GM18520 (cell line): ENCODE data around the gene CLK3.
"Not testable (repeated sequence)": the region's sequence is repeated elsewhere in the genome, so short reads cannot be mapped to it uniquely, and the experiment has no call there.

Source experiments
- ATAC-seq: cut with Tn5 transposase; IDR thresholded peaks from one replicate; pipeline ENCODE4 v1.9.1; 2021; ENCODE audit not compliant: unreplicated experiment

CLK3 gene

DNA sequence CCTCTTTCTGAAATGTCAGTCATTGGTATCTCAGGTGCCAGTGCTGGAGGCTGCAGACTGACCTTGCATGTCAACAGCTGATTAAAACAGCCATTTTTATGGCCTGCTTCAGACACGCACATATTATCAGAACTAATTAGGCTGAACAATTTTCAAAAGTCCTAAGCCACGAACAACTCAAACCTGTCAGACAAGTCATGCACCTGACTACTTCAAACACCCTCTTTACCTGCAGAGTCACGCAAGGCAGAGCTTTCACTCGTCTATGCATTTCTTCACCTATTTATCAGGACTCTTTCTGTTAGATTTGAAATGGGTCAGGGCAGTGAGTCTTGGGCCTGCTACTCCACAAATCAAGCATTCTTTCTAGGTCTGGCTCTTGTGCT lies 26.7 kb downstream of the CLK3 start:
- ATAC-seq: no peak

DNA sequence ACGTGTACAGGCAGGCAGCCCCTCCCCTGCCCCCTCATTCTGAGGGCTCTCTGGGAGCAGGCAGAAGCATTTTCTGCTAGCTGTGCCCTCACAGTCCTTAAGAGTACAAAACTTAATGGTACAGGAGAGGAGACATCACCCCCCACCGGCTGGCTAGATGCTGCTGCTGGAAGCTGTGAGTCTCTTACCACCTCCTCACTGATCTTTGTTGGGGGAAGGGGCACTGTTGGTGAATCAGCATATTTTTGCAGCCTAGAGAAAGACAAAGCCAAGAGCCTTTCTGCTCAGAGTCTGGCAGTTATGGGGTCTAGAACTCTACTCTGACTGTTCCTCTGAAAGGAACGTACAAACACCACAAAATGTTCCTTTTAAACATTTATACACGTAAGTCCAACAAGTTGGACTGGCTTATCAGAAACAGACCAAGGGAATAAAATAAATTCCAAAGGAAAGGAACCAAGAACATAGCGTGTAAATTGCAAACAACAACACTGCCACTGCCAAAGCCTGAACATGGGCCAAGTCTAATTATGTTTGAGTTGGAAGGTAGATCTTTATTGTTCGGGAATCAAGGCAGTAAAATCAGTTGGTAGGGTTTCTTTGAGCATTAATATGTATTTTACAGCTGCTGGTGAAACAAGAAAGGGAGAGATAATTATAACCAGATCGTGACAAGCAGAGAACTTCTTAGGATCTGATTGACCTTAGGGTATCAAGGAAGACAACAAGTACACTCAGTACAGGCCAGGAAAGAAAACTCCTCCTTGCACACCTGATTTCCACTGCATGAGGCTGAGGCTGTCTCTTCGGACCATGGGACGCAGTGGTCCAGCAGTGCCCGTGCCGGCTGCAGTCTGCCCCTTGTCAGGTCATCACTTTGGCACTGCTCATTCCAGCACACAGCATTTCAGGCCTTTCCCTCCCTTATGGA lies 27.4 kb downstream of the CLK3 start:
- ATAC-seq: no peak

DNA sequence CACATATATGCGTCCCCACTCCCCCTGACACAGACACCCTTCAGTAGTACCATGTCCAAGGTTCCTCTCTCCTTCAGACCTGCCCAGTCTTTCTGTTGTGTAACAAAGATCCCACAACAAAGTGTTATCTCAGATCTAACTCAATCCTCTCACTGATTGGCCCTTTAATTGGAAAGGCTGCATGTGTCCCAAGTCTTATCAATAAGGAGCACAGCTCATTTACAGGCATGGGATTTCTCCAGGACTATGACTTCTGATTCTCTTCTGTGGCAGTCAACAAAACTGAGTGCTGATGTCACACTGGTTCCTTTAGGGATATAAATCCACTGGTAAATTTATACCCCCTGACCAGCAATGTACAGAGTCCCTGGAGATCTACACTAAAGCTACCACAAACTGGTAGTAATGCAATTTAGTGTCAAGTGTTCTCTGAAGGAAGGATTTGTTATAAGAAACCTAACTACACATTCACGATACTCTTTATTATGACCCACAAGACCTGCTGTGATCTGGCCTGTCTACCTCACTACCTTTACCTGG lies 28.1 kb downstream of the CLK3 start:
- no peak for ATAC-seq

DNA sequence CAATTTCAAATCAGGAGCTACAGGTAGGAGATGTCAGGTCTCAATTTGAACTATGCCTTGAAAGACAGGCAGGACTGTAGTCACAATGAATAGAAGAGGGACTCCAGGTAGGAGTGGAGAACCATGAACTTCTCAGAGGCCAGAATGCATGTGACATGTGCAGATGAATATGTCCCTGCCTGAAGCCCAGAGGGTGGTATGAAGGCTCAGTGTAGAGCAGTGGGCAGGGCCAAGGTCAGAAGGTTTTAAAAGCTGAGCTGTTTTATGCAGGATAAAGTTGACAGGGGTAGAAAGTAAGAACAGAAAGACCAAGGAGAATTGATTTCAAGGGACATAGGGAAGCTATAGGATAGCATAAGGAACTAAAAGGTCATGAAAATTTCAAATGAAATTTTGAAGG lies 30.8 kb downstream of the CLK3 start:
- no peak for ATAC-seq

DNA sequence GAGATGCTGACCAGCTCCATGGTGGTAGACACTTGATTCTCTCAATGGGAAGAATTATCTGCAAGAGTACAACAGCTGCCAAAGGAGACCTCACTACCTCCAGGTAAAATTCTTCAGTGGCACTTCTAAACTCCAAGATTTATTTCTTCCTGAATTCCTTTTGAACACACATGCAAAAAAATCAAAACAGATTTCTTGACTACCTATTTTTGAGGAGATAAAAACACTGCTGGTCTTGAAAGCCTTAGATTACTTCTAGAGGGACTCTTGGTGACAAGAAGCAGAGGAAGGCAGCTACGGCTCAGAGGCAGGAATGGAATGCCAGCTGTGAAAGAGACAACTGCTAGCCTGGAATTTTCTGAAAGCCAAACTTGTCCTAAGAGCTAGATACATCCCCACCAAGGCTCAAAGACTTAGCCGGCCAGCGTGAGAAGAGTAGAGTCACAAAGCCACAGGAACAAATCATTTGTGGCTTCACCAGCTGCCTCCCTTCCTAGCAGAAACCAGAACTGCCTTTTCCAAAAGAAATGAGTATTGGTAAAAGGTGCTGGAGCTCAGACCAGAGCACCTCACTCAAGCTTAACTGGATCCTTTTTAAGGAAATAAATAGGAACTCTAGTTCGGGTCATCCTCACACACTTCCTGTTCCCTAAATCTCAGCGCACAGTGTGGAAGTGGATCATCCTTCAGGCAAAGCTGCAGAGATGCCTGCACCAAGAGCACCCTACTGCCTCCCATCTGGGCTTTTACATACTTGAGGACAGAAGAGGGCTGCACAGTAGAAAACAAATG lies 32.6 kb downstream of the CLK3 start:
- ATAC-seq: no peak

DNA sequence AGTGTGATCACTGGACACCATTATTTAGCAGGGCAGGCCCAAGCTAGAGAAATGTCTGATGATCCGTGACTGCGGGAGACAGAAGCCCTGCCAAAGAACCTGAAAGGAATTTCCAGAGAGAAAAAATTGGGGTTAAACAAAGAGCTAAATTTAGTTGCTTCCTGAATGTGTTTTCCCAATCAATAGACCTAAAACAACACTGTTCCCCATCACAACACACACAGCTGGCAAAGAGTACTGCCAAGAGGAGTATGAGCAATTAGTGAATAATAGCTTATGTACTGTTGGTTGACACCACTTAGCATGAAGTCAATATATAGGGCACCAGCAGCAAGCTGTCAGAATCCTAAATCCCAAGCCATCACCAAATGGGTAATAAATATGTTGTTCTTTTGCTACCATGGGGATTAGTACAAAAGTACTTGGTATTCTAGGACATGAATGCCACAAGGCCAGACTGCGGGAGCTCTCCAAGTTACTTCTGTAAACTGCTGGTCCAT lies 35.7 kb downstream of the CLK3 start:
- ATAC-seq: no peak

DNA sequence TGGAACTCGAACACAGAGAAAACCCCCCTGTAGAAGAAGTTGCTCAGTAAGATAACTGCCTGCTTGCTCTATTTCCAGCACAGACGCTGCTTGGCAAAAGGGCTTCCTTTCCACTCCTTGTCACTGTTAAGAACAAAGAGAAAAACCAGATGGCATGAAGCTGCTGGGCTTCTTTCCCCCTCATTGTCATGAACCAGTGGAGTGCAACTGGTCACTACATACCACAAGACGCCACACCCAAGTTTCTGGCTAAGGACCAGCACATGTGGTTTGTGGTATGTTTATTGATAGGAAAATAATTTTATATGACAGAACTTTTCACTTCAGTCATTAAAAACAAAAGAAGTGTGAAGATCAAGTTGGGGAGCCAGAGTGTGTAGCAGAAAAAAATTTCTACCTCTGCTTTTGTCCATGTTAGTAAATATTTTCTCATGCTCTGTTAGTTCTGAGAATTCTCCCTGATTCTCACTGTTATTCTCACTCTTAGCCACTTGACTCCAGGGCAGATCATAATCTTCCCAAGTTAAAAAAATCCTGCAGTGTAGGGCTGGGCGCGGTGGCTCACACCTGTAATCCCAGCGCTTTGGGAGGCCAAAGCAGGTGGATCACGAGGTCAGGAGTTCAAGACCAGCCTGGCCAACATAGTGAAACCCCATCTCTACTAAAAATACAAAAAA lies 37.9 kb downstream of the CLK3 start:
- no peak for ATAC-seq

DNA sequence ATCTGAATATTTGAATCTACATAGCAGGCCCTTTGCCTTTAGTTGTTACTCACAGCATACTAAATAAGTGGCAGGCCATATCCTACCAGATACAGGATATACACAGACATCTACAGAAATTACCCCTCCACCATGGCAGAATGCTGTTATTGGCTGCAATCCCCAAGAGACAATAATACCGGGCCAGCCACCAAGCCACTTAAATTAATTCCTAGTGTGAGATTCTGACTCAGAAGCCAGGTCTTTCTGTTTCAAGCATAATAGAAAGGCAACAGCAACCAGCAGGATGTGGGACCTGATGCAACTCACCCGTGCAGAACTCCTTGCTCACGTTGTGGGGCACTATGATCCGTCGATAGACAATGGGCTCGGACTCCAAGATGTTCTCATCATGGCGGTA lies 39.8 kb downstream of the CLK3 start:
- ATAC-seq: no peak

DNA sequence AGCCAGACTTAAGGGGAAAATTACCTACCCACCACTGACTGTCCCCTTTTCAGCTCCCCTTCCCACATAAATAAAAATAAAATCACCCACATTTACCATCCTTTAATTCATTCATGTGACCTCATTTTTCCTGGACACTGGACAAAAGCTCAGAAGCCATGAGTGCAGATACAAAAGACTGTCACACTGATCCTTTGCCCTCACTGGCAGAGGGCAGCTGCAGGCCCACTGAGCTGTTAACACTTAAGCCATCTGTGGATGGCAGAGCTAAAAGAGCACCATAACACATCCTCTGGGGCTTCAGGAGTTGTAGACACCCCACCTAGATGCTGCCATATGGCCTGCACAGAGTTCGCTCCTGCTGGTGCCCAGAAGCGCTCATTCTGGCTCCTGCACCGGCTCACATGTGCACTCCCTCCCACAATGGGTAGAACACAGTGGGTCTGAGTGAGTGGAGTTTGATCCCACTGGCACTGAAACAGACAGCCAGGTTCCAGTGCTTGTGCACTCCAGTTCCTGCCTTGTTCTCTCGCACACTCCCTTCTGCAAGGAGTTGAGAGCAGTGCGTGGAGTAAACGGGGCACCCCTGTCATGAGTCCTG lies 41.4 kb downstream of the CLK3 start:
- no peak for ATAC-seq

DNA sequence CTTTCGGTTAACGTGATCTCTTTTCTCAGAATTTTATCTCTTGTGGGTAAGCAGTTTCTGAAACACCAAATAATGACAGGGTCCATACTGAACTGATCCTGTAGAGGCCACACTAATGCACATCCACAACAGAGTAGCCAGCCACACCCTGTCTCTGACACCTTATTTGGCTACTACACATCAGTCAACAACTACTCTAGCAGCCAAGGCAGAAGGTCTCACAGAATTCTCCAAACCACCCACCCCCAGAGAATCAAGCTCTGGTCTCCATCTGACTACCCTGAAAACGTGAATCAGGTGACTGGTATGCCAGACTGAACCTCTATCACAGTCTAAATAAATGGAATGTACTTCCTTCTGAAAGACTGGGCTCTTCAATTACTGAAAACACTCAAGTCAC lies 42.2 kb downstream of the CLK3 start:
- no peak for ATAC-seq

DNA sequence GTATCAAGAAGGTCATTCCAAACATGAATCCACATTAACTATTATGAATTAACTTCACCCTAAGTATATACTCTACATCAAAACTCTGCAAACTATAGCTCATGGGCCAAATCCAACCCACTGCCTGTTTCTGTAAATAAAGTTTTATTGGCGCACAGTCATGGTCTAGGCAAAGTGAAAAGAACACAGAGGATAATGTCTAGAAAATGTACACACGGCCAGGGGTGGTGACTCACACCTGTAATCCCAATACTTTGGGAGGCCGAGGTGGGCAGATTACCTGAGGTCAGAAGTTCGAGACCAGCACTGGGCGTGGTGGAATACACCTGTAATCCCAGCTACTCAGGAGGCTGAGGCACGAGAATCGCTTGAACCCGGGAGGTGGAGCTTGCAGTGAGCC lies 45.6 kb downstream of the CLK3 start:
- ATAC-seq: not testable (repeated sequence)

DNA sequence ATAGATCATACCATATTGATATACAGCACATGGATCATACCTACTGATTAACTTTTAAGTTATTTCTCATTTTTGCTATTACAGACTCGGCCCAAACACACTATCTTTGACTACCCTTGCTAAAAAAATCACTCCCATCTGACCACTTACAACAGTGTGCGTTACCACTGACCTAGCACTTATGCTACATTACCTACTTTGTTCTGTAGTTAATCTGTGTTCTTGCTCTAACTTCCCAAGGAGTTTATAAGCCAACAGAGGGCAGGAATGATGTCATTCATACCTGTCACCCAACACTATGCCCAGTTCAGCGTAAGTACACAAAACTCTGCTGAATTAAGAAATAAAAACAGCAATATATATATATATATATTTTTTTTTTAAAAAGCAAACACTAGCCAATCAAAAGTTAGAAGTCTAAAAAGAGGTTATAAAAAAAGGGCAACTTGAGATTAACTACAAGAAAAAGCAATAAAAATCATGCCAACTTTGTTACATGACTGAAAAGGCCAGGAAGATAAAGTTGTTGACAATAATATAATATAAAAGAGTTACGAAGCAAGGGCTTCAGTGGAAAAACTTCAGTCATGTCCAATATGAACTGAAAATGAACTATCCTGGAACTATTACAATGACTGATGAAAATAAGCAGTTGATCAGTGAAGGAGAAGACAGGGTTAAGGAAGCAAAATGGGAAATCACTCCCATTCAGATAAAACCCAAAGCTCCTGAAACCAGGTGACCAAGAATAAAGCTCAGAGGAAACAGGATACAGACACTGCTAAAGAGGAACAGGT lies 46.6 kb downstream of the CLK3 start:
- no peak for ATAC-seq

DNA sequence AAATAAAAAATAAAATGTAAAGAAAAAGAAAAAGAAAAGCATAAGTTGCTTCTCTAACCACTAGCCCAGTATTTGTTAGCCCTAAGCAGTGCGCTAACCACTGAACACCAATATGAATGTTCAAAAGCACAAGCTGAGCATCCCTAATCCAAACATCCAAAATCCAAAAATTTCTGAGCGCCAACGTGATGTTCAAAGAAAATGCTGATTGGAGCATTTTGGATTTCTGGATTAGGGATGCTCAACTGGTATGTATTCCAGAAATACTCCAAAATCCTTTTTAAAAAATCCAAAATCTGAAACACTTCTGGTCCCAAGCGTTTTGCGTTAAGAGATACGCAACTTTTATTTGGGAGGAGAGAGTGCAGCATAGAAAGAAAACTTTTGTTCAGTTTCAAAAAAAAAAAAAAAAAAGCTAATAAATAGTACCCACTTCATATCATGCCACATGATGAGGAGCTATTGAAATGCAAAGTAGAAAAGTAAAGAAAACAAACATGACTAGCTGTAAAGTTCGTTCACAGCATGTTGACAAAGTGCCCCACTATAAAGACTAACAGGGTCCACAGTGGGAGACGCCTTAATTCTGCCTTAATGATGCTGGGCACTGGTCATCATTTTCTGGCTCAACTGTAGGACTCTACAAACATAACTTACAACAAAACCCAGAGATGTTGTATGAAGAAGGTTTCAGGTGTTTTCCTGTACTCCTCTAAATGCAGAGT lies 47.8 kb downstream of the CLK3 start:
- ATAC-seq: no peak

DNA sequence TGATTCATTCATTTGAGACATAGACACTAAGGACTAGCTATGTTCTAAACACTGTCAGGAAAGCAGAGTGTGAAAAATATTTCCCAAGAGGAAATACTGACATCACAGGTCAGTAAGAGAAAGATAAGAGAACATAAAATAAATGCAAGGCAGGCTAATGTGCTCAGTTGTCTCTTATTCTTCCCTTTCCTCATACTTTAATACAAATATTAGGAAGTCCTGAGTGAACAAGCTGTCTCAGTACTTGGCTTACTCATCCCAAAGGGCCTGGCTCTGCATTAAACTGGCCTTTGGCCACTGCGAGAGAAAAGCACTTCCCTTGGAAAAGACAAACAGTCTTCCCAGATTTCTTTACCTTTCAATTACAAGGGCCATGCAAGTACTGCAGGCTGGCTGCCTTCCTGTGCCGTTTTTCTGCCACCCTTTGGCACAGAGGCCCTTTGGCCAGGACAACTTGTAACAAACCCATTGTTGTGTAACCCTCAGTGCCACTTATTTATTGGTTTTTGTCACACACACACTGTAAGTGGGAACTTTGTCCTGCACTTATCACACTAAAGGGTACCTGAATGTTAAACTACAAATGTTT lies 48.5 kb downstream of the CLK3 start:
- ATAC-seq: no peak

DNA sequence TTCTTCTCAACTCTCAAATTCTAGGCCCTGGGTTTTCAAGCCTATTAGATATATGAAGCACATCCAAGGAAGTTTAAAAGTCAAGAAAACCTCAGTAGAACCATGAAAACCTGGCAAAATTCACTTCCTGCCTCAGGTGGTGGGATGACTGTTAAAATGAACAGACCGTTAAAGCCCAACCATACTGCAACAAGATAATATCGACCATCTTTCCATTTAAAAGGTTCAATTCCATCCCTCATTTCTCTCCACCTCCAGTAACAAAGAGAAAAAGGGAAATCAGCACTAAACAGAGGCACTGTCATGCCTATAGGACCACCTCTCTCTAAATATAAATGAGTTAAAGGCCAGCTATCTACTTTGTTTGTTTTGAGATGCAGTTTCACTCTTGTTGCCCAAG lies 49.0 kb downstream of the CLK3 start:
- no peak for ATAC-seq

DNA sequence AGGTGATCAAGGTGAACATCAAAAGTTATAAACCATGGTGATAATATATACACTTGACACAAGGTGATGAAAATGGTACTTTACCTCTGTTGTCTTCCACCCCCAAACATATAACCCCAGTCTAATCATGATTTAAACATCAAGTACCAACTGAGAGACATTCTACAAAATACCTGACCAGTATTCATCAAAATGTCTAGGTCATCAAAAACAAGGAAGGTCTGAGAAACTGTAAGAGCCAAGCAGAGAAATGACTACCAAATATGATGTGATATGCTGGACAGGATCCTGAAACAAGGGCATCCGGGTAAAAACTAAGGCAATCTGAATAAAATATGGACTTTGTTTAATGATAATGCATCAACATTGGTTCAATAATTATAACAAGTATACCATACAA lies 52.3 kb downstream of the CLK3 start:
- ATAC-seq: no peak

DNA sequence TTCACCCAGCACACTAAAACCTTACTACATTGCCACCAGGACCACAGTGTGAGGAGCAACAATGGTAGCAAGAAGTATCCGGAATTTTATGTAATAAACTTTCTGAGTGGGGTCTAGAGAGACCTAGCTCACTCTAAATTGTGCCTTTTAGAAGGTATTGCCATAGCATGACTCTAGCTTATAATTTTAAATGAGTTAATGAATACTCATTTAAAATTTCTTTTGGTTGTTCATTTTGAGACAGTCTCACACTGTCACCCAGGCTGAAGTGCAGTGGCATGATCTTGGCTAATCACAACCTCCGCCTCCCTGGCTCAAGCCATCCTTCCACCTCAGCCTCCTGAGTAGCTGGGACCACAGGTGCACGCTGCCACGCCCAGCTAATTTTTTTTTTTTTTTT lies 54.0 kb downstream of the CLK3 start:
- ATAC-seq: no peak

DNA sequence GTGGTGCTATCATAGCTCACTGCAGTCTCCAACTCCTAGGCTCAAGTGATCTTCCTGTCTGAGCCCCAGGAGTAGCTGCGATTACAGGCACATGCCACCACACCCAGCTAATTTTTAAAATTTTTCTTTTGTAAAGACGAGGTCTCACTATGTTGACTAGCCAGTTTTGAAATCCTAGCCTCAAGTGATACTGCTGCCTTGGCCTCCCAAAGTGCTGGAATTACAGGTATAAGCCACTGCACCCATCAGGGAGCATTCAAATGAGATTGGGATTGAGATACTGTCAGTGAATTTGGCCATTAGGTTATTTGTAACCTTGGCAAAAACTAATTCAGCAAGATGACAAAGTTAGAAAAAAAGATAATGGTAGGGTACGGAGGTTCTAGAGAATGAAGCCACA lies 58.5 kb downstream of the CLK3 start:
- ATAC-seq: no peak

DNA sequence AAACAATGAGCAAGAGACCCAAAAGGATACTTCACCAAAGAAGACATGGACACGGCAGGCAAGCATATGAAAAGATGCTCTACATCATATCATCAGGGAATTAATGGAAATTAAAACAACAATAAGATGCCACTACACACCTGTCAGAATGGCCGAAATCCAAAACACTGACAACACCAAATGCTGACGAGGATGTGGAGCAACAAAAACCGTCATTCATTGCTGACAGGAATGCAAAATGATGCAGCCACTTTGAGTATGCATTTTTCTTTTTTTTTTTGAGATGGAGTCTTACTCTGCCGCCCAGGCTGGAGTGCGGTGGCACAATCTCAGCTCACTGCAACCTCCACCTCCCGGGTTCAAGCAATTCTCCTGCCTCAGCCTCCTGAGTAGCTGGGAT lies 61.2 kb downstream of the CLK3 start:
- no peak for ATAC-seq
